Measurements from ENCODE around the gene IFI27L2. TPM values are rescaled to one million over a fixed set of nuclear protein-coding genes. Genes with fewer than 3 reads are reported as not detected.

IFI27L2 gene
- total RNA-seq, 1 donor from 2014 or later = 31.2 TPM

GRCh38 chr14:94123296-94123695 lies 6.1 kb downstream of the IFI27L2 start:
- DNase-seq (ENCODE audit: low read depth) = no peak

- no peak for DNase-seq (ENCODE audit: low read depth)
Observed at GRCh38 chr14:94122438-94122837, 7.0 kb downstream of the IFI27L2 start.

GRCh38 chr14:94121485-94121884 lies 7.9 kb downstream of the IFI27L2 start:
- DNase-seq (ENCODE audit: low read depth) = no peak

GRCh38 chr14:94120667-94121340 lies 8.6 kb downstream of the IFI27L2 start:
- peak; percentile 43 for DNase-seq (ENCODE audit: low read depth)

- no peak for DNase-seq (ENCODE audit: low read depth)
Observed at GRCh38 chr14:94119071-94119470, 10.3 kb downstream of the IFI27L2 start.

- DNase-seq (ENCODE audit: low read depth) = no peak
Observed at GRCh38 chr14:94117856-94118255, 11.5 kb downstream of the IFI27L2 start.

GRCh38 chr14:94116701-94117100 lies 12.7 kb downstream of the IFI27L2 start:
- no peak for DNase-seq (ENCODE audit: low read depth)

- DNase-seq (ENCODE audit: low read depth) = no peak
Observed at GRCh38 chr14:94115631-94116030, 13.8 kb downstream of the IFI27L2 start.

GRCh38 chr14:94115058-94115591 lies 14.3 kb downstream of the IFI27L2 start:
- DNase-seq (ENCODE audit: low read depth) = no peak

- DNase-seq (ENCODE audit: low read depth) = no peak
Observed at GRCh38 chr14:94114589-94115057, 14.8 kb downstream of the IFI27L2 start.

GRCh38 chr14:94113908-94114588 lies 15.4 kb downstream of the IFI27L2 start:
- DNase-seq (ENCODE audit: low read depth) = peak; percentile 80

GRCh38 chr14:94113490-94113889 lies 15.9 kb downstream of the IFI27L2 start:
- DNase-seq (ENCODE audit: low read depth) = peak; percentile 66

- no peak for DNase-seq (ENCODE audit: low read depth)
Observed at GRCh38 chr14:94113073-94113472, 16.3 kb downstream of the IFI27L2 start.

GRCh38 chr14:94112513-94113063 lies 16.8 kb downstream of the IFI27L2 start:
- no peak for DNase-seq (ENCODE audit: low read depth)

- no peak for DNase-seq (ENCODE audit: low read depth)
Observed at GRCh38 chr14:94111276-94112095, 17.9 kb downstream of the IFI27L2 start.

GRCh38 chr14:94110552-94111181 lies 18.7 kb downstream of the IFI27L2 start, which contains the start of gene IFI27:
Gene IFI27, plus strand, starts transcription at chr14:94110736.
- DNase-seq (ENCODE audit: low read depth) = no peak

GRCh38 chr14:94109915-94110250 lies 19.5 kb downstream of the IFI27L2 start:
- DNase-seq (ENCODE audit: low read depth) = no peak

- DNase-seq (ENCODE audit: low read depth) = no peak
Observed at GRCh38 chr14:94104731-94105130, 24.7 kb downstream of the IFI27L2 start.

GRCh38 chr14:94103554-94104150 lies 25.8 kb downstream of the IFI27L2 start:
- no peak for DNase-seq (ENCODE audit: low read depth)

GRCh38 chr14:94102768-94103482 lies 26.5 kb downstream of the IFI27L2 start:
- no peak for DNase-seq (ENCODE audit: low read depth)

Measured in renal cortical epithelial cell (primary cell).